Stimulated activated naive CD8-positive, alpha-beta T cell treated with anti-CD3 and anti-CD28 coated beads, Interleukin-15, amount 100 ng/mL, for 72 hours (primary cell): ENCODE results near the gene EPB41L2.
"Not testable (repeated sequence)": the region's sequence is repeated elsewhere in the genome, so short reads cannot be mapped to it uniquely, and the experiment has no call there.

Experiments
- ATAC-seq: fragments of 150-1000 bp; cut with Tn5 transposase; 2 replicates; pipeline ENCODE4 v1.10.0; 2021; ENCODE audit warnings: mild to moderate bottlenecking, moderate library complexity
- DNase-seq, 2 donors: peaks; one replicate each; pipeline ENCODE4 v3.0.0; 2021 to 2022
- H3K27ac Mint-ChIP-seq, 2 donors: one replicate each; pipeline ENCODE4 v1.8.0; 2022; ENCODE audit warnings: mild to moderate bottlenecking in 2 of 2, mixed read lengths in 2 of 2, moderate library complexity in 2 of 2
- H3K27me3 Mint-ChIP-seq: one replicate; pipeline ENCODE4 v1.8.0; 2022; ENCODE audit warnings: mixed read lengths
- H3K4me1 Mint-ChIP-seq: one replicate; pipeline ENCODE4 v1.8.0; 2022; ENCODE audit warnings: mild to moderate bottlenecking, mixed read lengths
- H3K4me3 Mint-ChIP-seq, 2 donors: one replicate each; pipeline ENCODE4 v1.8.0; 2022; ENCODE audit warnings: mild to moderate bottlenecking in 2 of 2, mixed read lengths in 2 of 2, moderate library complexity in 1 of 2
- H3K9me3 Mint-ChIP-seq, 2 donors: one replicate each; pipeline ENCODE4 v1.8.0; 2022; ENCODE audit warnings: mixed read lengths in 2 of 2

Gene EPB41L2

GRCh38 chr6:130945401-130945919 lies 117.6 kb downstream of the EPB41L2 start:
- no peaks in the 10 kb centered on the region for H3K27me3 Mint-ChIP-seq
- no peaks in the 10 kb centered on the region for H3K4me1 Mint-ChIP-seq
- no peak for ATAC-seq
- H3K9me3 Mint-ChIP-seq: no peaks in the 10 kb centered on the region
- no peak overlapping the region for H3K4me3 Mint-ChIP-seq
- DNase-seq: no peak
- H3K27ac Mint-ChIP-seq: no peak overlapping the region

GRCh38 chr6:130944486-130944885 lies 118.6 kb downstream of the EPB41L2 start:
- H3K27me3 Mint-ChIP-seq: no peaks in the 10 kb centered on the region
- no peaks in the 10 kb centered on the region for H3K4me1 Mint-ChIP-seq
- ATAC-seq (no peak), DNase-seq (no peak)
- no peaks in the 10 kb centered on the region for H3K9me3 Mint-ChIP-seq
- H3K4me3 Mint-ChIP-seq: no peak overlapping the region
- H3K27ac Mint-ChIP-seq: no peak overlapping the region

GRCh38 chr6:130943738-130944137 lies 119.3 kb downstream of the EPB41L2 start:
- ATAC-seq: no peak
- Mint-ChIP-seq H3K9me3 (no peaks in the 10 kb centered on the region), H3K27ac (no peak overlapping the region), H3K27me3 (no peaks in the 10 kb centered on the region), H3K4me1 (no peaks in the 10 kb centered on the region), H3K4me3 (no peak overlapping the region)
- no peak for DNase-seq

- ATAC-seq, H3K27me3 Mint-ChIP-seq, H3K4me1 Mint-ChIP-seq, H3K4me3 Mint-ChIP-seq, H3K9me3 Mint-ChIP-seq, H3K27ac Mint-ChIP-seq, DNase-seq: not testable (repeated sequence)
These were observed 120.3 kb downstream of the EPB41L2 start for GRCh38 chr6:130942752-130943151.

- ATAC-seq (no peak), DNase-seq (no peak)
- H3K27me3 Mint-ChIP-seq: no peaks in the 10 kb centered on the region
- H3K4me3 Mint-ChIP-seq: no peak overlapping the region
- no peaks in the 10 kb centered on the region for H3K4me1 Mint-ChIP-seq
- no peaks in the 10 kb centered on the region for H3K9me3 Mint-ChIP-seq
- H3K27ac Mint-ChIP-seq: no peak overlapping the region
These were observed 125.0 kb downstream of the EPB41L2 start for GRCh38 chr6:130937942-130938604.

- no peaks in the 10 kb centered on the region for H3K9me3 Mint-ChIP-seq
- ATAC-seq (no peak), DNase-seq (no peak)
- no peak overlapping the region for H3K27ac Mint-ChIP-seq
- no peaks in the 10 kb centered on the region for H3K27me3 Mint-ChIP-seq
- no peak overlapping the region for H3K4me3 Mint-ChIP-seq
- H3K4me1 Mint-ChIP-seq: no peaks in the 10 kb centered on the region
These were observed 126.1 kb downstream of the EPB41L2 start for GRCh38 chr6:130936933-130937332.

- Mint-ChIP-seq H3K9me3 (no peaks in the 10 kb centered on the region), H3K27me3 (no peaks in the 10 kb centered on the region), H3K27ac (no peak overlapping the region), H3K4me1 (no peaks in the 10 kb centered on the region), H3K4me3 (no peak overlapping the region)
- DNase-seq (no peak), ATAC-seq (no peak)
These were observed 127.1 kb downstream of the EPB41L2 start for GRCh38 chr6:130935978-130936377.

GRCh38 chr6:130934848-130935585 lies 128.0 kb downstream of the EPB41L2 start:
- no peaks in the 10 kb centered on the region for H3K4me1 Mint-ChIP-seq
- ATAC-seq (no peak), DNase-seq (no peak)
- no peaks in the 10 kb centered on the region for H3K27me3 Mint-ChIP-seq
- H3K9me3 Mint-ChIP-seq: no peaks in the 10 kb centered on the region
- H3K4me3 Mint-ChIP-seq: no peak overlapping the region
- H3K27ac Mint-ChIP-seq: no peak overlapping the region

GRCh38 chr6:130933712-130934200 lies 129.3 kb downstream of the EPB41L2 start:
- ATAC-seq (no peak), DNase-seq (no peak)
- no peak overlapping the region for H3K27ac Mint-ChIP-seq
- H3K4me1 Mint-ChIP-seq: no peaks in the 10 kb centered on the region
- H3K27me3 Mint-ChIP-seq: no peaks in the 10 kb centered on the region
- H3K4me3 Mint-ChIP-seq: no peak overlapping the region
- no peaks in the 10 kb centered on the region for H3K9me3 Mint-ChIP-seq

GRCh38 chr6:130932921-130933320 lies 130.1 kb downstream of the EPB41L2 start:
- Mint-ChIP-seq H3K4me3 (no peak overlapping the region), H3K27me3 (no peaks in the 10 kb centered on the region), H3K4me1 (no peaks in the 10 kb centered on the region), H3K27ac (no peak overlapping the region), H3K9me3 (no peaks in the 10 kb centered on the region)
- DNase-seq: no peak
- ATAC-seq: no peak

GRCh38 chr6:130932438-130932837 lies 130.6 kb downstream of the EPB41L2 start:
- H3K27me3 Mint-ChIP-seq: no peaks in the 10 kb centered on the region
- no peak for DNase-seq
- H3K27ac Mint-ChIP-seq: no peak overlapping the region

GRCh38 chr6:130931683-130932082 lies 131.4 kb downstream of the EPB41L2 start:
- ATAC-seq (no peak), DNase-seq (no peak)
- no peak overlapping the region for H3K4me3 Mint-ChIP-seq
- no peaks in the 10 kb centered on the region for H3K9me3 Mint-ChIP-seq
- H3K27me3 Mint-ChIP-seq: no peaks in the 10 kb centered on the region
- no peaks in the 10 kb centered on the region for H3K4me1 Mint-ChIP-seq
- no peak overlapping the region for H3K27ac Mint-ChIP-seq

More at GRCh38 chr6:130932438-130932837, 130.6 kb downstream of the EPB41L2 start:
- ATAC-seq: no peak
- Mint-ChIP-seq H3K4me3 (no peak overlapping the region), H3K4me1 (no peaks in the 10 kb centered on the region), H3K9me3 (no peaks in the 10 kb centered on the region)

- Mint-ChIP-seq H3K4me1 (no peaks in the 10 kb centered on the region), H3K27me3 (no peaks in the 10 kb centered on the region), H3K4me3 (no peak overlapping the region), H3K9me3 (no peaks in the 10 kb centered on the region), H3K27ac (peak overlapping the region in 1 of 2 donors; percentile 36)
- ATAC-seq (no peak), DNase-seq (no peak)
These were observed 133.9 kb downstream of the EPB41L2 start for GRCh38 chr6:130929036-130929678.

GRCh38 chr6:130928158-130928912 lies 134.7 kb downstream of the EPB41L2 start:
- no peaks in the 10 kb centered on the region for H3K27me3 Mint-ChIP-seq
- H3K27ac Mint-ChIP-seq: no peak overlapping the region
- ATAC-seq (no peak), DNase-seq (no peak)
- no peaks in the 10 kb centered on the region for H3K4me1 Mint-ChIP-seq
- H3K9me3 Mint-ChIP-seq: no peaks in the 10 kb centered on the region
- no peak overlapping the region for H3K4me3 Mint-ChIP-seq

GRCh38 chr6:130927305-130927704 lies 135.7 kb downstream of the EPB41L2 start:
- H3K27me3 Mint-ChIP-seq: no peaks in the 10 kb centered on the region
- no peaks in the 10 kb centered on the region for H3K4me1 Mint-ChIP-seq
- DNase-seq: no peak
- no peaks in the 10 kb centered on the region for H3K9me3 Mint-ChIP-seq
- H3K4me3 Mint-ChIP-seq: no peak overlapping the region
- H3K27ac Mint-ChIP-seq: no peak overlapping the region
- ATAC-seq: no peak
